HCT116 (cell line): ENCODE data around the gene THAP5. TPM values are rescaled to one million over a fixed set of nuclear protein-coding genes. Genes with fewer than 3 reads are reported as not detected.

Experiments used
- ATAC-seq: fragments of 200-7000 bp; cut with Tn5 transposase; 2 replicates; pipeline ENCODE4 v1.9.1; 2020; ENCODE audit warnings: mild to moderate bottlenecking, moderate library complexity
- BruUV-seq: library from RNA; stranded (reverse); fragments of 400-500 nt; replicated peaks from 2 replicates; lab custom pipeline; 2021; lab: Mats Ljungman, UMichigan
- CTCF ChIA-PET: fragments of 300-600 bp; sonication (Branson Sonifier 250); formaldehyde crosslinking; loops from one replicate; lab custom pipeline; 2021; ENCODE audit warnings: antibody characterized with exemption; lab: Charles Lee
- POLR2A ChIA-PET: fragments of 300-600, 350-600 bp; sonication (Branson Sonifier 250); formaldehyde crosslinking; loops from one replicate; lab custom pipeline; 2021; ENCODE audit warnings: antibody characterized with exemption; lab: Charles Lee
- RAD21 ChIA-PET, 2 experiments: fragments of 300-600 bp; sonication (Branson Sonifier 250); formaldehyde crosslinking; loops; one replicate each; lab custom pipeline; 2023; ENCODE audit warnings: low total read pairs in 2 of 2; ENCODE audit not compliant: uncharacterized antibody in 2 of 2, unreplicated experiment in 2 of 2, low non-redundant PET in 1 of 2; lab: Charles Lee
- DNase-seq: peaks from one replicate; pipeline ENCODE4 v3.0.0-alpha.2; 2010; ENCODE audit warnings: low read depth, low spot score
- H2AFZ ChIP-seq: fragments of 200-600 bp; shearing (Covaris generic), sonication (generic); 2 replicates; pipeline ENCODE4 v1.6.1; 2017; ENCODE audit warnings: low read depth, mixed run types, mixed read lengths, antibody characterized with exemption, low read length; ENCODE audit not compliant: poor library complexity, severe bottlenecking
- H3K27ac ChIP-seq: 2 replicates; pipeline ENCODE4 v1.5.1; 2012; ENCODE audit warnings: low read depth, low read length
- H3K27me3 ChIP-seq: fragments of 200-600 bp; sonication (generic); 2 replicates; pipeline ENCODE4 v1.6.1; 2016; ENCODE audit warnings: mixed run types, low read length, mixed read lengths; ENCODE audit not compliant: insufficient read depth
- H3K36me3 ChIP-seq, 2 experiments: fragments of 200-500 bp in 1 of 2; fragments of 200-600 bp in 1 of 2; sonication (Bioruptor generic) in 1 of 2; sonication (generic) in 1 of 2; 2 replicates each; pipeline versions ENCODE4 v1.5.1 to v1.6.1; 2014 to 2016; ENCODE audit warnings: low read length in 2 of 2, inconsistent platforms in 1 of 2, mixed read lengths in 1 of 2, mixed run types in 1 of 2; ENCODE audit not compliant: insufficient read depth in 2 of 2, control insufficient read depth in 1 of 2
- H3K4me1 ChIP-seq, 2 experiments: fragments of 200-600 bp in 1 of 2; sonication (generic) in 1 of 2; 2 replicates each; pipeline versions ENCODE4 v1.5.1 to v1.6.1; 2012 to 2017; ENCODE audit warnings: low read length in 2 of 2, inconsistent platforms in 1 of 2, mild to moderate bottlenecking in 1 of 2, mixed read lengths in 1 of 2, mixed run types in 1 of 2, moderate library complexity in 1 of 2; ENCODE audit not compliant: insufficient read depth in 2 of 2, control insufficient read depth in 1 of 2
- H3K4me2 ChIP-seq: fragments of 200-600 bp; sonication (generic); 2 replicates; pipeline ENCODE4 v1.6.1; 2017; ENCODE audit warnings: mixed run types, low read length, mixed read lengths
- H3K4me3 ChIP-seq, 2 experiments: fragments of 200-600 bp in 1 of 2; sonication (generic) in 1 of 2; replicated peaks in 1 of 2; 2 replicates each; pipeline ENCODE4 v1.5.1; 2011 to 2016; ENCODE audit warnings: low read length in 2 of 2, control low read depth in 1 of 2, low read depth in 1 of 2, mild to moderate bottlenecking in 1 of 2, mixed read lengths in 1 of 2, mixed run types in 1 of 2
- H3K79me2 ChIP-seq: fragments of 200-600 bp; sonication (generic); 2 replicates; pipeline ENCODE4 v1.6.1; 2017; ENCODE audit warnings: mild to moderate bottlenecking, mixed run types, low read length, moderate library complexity, mixed read lengths; ENCODE audit not compliant: insufficient read depth
- H3K9ac ChIP-seq: fragments of 200-600 bp; sonication (generic); 2 replicates; pipeline ENCODE4 v1.6.1; 2016; ENCODE audit warnings: low read length, mixed read lengths
- H3K9me2 ChIP-seq: fragments of 200-600 bp; sonication (generic), shearing (Covaris generic); 2 replicates; pipeline ENCODE4 v1.6.1; 2017; ENCODE audit warnings: mixed run types, mild to moderate bottlenecking, moderate library complexity; ENCODE audit not compliant: insufficient read depth
- H3K9me3 ChIP-seq, 2 experiments: fragments of 200-500 bp in 1 of 2; fragments of 200-600 bp in 1 of 2; sonication (Bioruptor generic) in 1 of 2; sonication (generic) in 1 of 2; 2 replicates each; pipeline ENCODE4 v1.6.1; 2014 to 2017; ENCODE audit warnings: low read length in 2 of 2, mixed read lengths in 2 of 2, inconsistent platforms in 1 of 2, low read depth in 1 of 2, mild to moderate bottlenecking in 1 of 2, mixed run types in 1 of 2, moderate library complexity in 1 of 2; ENCODE audit not compliant: control insufficient read depth in 1 of 2, insufficient read depth in 1 of 2
- H4K20me1 ChIP-seq: fragments of 200-600 bp; sonication (generic), shearing (Covaris generic); 2 replicates; pipeline ENCODE4 v1.6.1; 2017; ENCODE audit warnings: mixed run types, mild to moderate bottlenecking, moderate library complexity; ENCODE audit not compliant: insufficient read depth
- CBX3 ChIP-seq: IDR thresholded peaks from 2 replicates; pipeline ENCODE4 v1.6.1; 2012; ENCODE audit warnings: low read depth
- EGR1 ChIP-seq: IDR thresholded peaks from 2 replicates; pipeline ENCODE4 v1.6.1; 2012; ENCODE audit warnings: low read depth
- EZH2phosphoT487 ChIP-seq: fragments of 200-600 bp; IDR thresholded peaks from 2 replicates; pipeline ENCODE4 v1.6.1; 2018; ENCODE audit warnings: antibody characterized with exemption, borderline replicate concordance
- MAX ChIP-seq: IDR thresholded peaks from 2 replicates; pipeline ENCODE4 v1.6.1; 2012
- POLR2A ChIP-seq: IDR thresholded peaks from 2 replicates; pipeline ENCODE4 v1.7.0; 2011; ENCODE audit warnings: borderline replicate concordance; ENCODE audit not compliant: insufficient read depth, insufficient read length; ENCODE audit errors: extremely low read depth
- RAD21 ChIP-seq: IDR thresholded peaks from 2 replicates; pipeline ENCODE4 v1.6.1; 2012; ENCODE audit warnings: low read depth, mild to moderate bottlenecking
- REST ChIP-seq: IDR thresholded peaks from 2 replicates; pipeline ENCODE4 v1.6.1; 2012; ENCODE audit warnings: low read depth
- SP1 ChIP-seq: IDR thresholded peaks from 2 replicates; pipeline ENCODE4 v1.6.1; 2012; ENCODE audit warnings: low read depth
- SRF ChIP-seq: IDR thresholded peaks from 2 replicates; pipeline ENCODE4 v1.6.1; 2012; ENCODE audit warnings: low read depth
- ZBTB33 ChIP-seq: IDR thresholded peaks from 2 replicates; pipeline ENCODE4 v1.6.1; 2011; ENCODE audit warnings: mild to moderate bottlenecking, low read length, moderate library complexity; ENCODE audit not compliant: insufficient replicate concordance; ENCODE audit errors: extremely low read depth
- ZFX ChIP-seq: fragments of 450-650 bp; IDR thresholded peaks from 2 replicates; pipeline ENCODE4 v1.6.1; 2017
- intact Hi-C: fragments of 100-400 bp; cut with micrococcal nuclease; formaldehyde crosslinking; loops from 2 replicates; pipeline ENCODE4 v1.10.0; 2022
- total RNA-seq: library from RNA; stranded (reverse); gene quantifications from one replicate; pipeline ENCODE4 v1.2.1, GENCODE V29; 2021; ENCODE audit not compliant: unreplicated experiment

THAP5 gene
- total RNA-seq, 1 experiment from 2014 or later: 29.3 TPM

GRCh38 chr7:108600399-108600798 lies 30.9 kb upstream of the THAP5 start:
- H2AFZ ChIP-seq: no peak overlapping the region
- ChIA-PET POLR2A (no interaction called here), CTCF (no interaction called here), RAD21 (no interaction called here)
- no peak for DNase-seq
- no TSS peak for BruUV-seq
- no peaks in the 10 kb centered on the region for H3K79me2 ChIP-seq
- ATAC-seq: no peak
- intact Hi-C loops: no loop called here
- no peaks in the 10 kb centered on the region for H3K9me3 ChIP-seq
- no peak for TF ChIP-seq SRF
- no peak for TF ChIP-seq CBX3
- no peak for TF ChIP-seq EZH2phosphoT487
- no peak for TF ChIP-seq RAD21
- TF ChIP-seq POLR2A: no peak
- TF ChIP-seq EGR1: no peak
- no peak for TF ChIP-seq SP1
- TF ChIP-seq ZFX: no peak
- no peak for TF ChIP-seq MAX
- no peak for TF ChIP-seq REST
- TF ChIP-seq ZBTB33: no peak
- H3K27ac ChIP-seq: no peak overlapping the region
- no peak overlapping the region for H3K4me3 ChIP-seq
- H4K20me1 ChIP-seq: no peaks in the 10 kb centered on the region
- H3K4me2 ChIP-seq: no peak overlapping the region
- H3K9me2 ChIP-seq: no peaks in the 10 kb centered on the region
- no peaks in the 10 kb centered on the region for H3K27me3 ChIP-seq
- H3K9ac ChIP-seq: no peak overlapping the region
- H3K36me3 ChIP-seq: no peaks in the 10 kb centered on the region
- H3K4me1 ChIP-seq: peaks cover 2 to 12% of the 10 kb centered on the region in 2 experiments; a peak in 3 of 4 replicates
